Cardiac muscle cell (in vitro differentiated cells and primary cell): Measurements from ENCODE around the gene TBXAS1. TPM values are rescaled to one million over a fixed set of nuclear protein-coding genes. Genes with fewer than 3 reads are reported as not detected.
"Not testable (repeated sequence)": the region's sequence is repeated elsewhere in the genome, so short reads cannot be mapped to it uniquely, and the experiment has no call there.

Experiments
- DNase-seq, 2 donors: peaks; one replicate each; pipeline versions ENCODE4 v3.0.0 to v3.0.0-alpha.2; 2010 to 2017; ENCODE audit warnings: low read depth in 1 of 2, low spot score in 1 of 2
- H3K27ac ChIP-seq: fragments of 200-600 bp; sonication (generic); 2 replicates; pipeline ENCODE4 v1.5.1; 2016
- H3K27me3 ChIP-seq: fragments of 200-600 bp; sonication (generic); 2 replicates; pipeline ENCODE4 v1.6.0; 2016; ENCODE audit warnings: control low read depth
- H3K36me3 ChIP-seq: fragments of 200-600 bp; sonication (generic); 2 replicates; pipeline ENCODE4 v1.5.1; 2016; ENCODE audit warnings: control low read depth
- H3K4me1 ChIP-seq: fragments of 200-600 bp; sonication (generic); 2 replicates; pipeline ENCODE4 v1.8.1; 2017; ENCODE audit warnings: low read depth, mild to moderate bottlenecking, mixed run types
- H3K4me3 ChIP-seq: fragments of 200-600 bp; sonication (generic); 2 replicates; pipeline ENCODE4 v1.5.1; 2016; ENCODE audit warnings: mild to moderate bottlenecking
- H3K9me3 ChIP-seq: fragments of 200-600 bp; sonication (generic); 2 replicates; pipeline ENCODE4 v1.5.1; 2017; ENCODE audit warnings: low read depth, mild to moderate bottlenecking, control low read depth
- polyA plus RNA-seq: library from polyadenylated mRNA; unstranded; fragments of >200 nt; fragmentation: Nextera tagmentation; extraction: Ambion mirVana; gene quantifications from 2 replicates; pipeline ENCODE4 v1.2.1, GENCODE V29; 2016
- total RNA-seq: library from RNA; depleted of rRNA; stranded (reverse); fragments of >200 nt; gene quantifications from 2 replicates; pipeline ENCODE4 v1.2.3, GENCODE V29; 2016
- TF ChIP-seq, protein P1 (sequence below): IDR thresholded peaks from 2 replicates; pipeline ENCODE4 v1.5.1; 2012; ENCODE audit warnings: low read depth, mild to moderate bottlenecking, low read length

TBXAS1 gene
- total and polyA plus RNA-seq, 2 experiments from 2014 or later, result 0.83 to 6.2 TPM

DNA sequence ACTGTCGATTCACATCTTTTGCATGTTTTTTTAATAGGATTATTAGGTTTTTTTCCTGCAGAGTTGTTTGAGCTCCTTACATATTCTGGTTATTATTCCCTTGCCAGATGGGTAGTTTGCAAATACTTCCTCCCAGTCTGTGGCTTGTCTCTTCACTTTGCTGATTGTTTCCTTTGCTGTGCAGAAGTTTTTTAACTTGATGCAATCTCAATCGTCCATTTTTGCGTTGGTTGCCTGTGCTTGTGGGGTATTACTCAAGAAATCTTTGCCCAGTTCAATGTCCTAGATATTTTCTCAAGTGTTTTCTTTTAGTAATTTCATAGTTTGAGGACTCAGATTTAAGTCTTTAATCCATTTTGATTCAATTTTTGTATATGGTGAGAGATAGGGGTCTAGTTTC is 95.4 kb downstream of the TBXAS1 start:
- DNase-seq, result no peak
- H3K4me1 ChIP-seq, result peaks cover 11% of the 10 kb centered on the region
- no peaks in the 10 kb centered on the region for H3K27me3 ChIP-seq
- H3K27ac ChIP-seq, result no peak overlapping the region
- no peaks in the 10 kb centered on the region for H3K36me3 ChIP-seq
- TF ChIP-seq, protein P1, sequence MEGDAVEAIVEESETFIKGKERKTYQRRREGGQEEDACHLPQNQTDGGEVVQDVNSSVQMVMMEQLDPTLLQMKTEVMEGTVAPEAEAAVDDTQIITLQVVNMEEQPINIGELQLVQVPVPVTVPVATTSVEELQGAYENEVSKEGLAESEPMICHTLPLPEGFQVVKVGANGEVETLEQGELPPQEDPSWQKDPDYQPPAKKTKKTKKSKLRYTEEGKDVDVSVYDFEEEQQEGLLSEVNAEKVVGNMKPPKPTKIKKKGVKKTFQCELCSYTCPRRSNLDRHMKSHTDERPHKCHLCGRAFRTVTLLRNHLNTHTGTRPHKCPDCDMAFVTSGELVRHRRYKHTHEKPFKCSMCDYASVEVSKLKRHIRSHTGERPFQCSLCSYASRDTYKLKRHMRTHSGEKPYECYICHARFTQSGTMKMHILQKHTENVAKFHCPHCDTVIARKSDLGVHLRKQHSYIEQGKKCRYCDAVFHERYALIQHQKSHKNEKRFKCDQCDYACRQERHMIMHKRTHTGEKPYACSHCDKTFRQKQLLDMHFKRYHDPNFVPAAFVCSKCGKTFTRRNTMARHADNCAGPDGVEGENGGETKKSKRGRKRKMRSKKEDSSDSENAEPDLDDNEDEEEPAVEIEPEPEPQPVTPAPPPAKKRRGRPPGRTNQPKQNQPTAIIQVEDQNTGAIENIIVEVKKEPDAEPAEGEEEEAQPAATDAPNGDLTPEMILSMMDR, result no peak
- no peak overlapping the region for H3K4me3 ChIP-seq
- H3K9me3 ChIP-seq, result no peaks in the 10 kb centered on the region

DNA sequence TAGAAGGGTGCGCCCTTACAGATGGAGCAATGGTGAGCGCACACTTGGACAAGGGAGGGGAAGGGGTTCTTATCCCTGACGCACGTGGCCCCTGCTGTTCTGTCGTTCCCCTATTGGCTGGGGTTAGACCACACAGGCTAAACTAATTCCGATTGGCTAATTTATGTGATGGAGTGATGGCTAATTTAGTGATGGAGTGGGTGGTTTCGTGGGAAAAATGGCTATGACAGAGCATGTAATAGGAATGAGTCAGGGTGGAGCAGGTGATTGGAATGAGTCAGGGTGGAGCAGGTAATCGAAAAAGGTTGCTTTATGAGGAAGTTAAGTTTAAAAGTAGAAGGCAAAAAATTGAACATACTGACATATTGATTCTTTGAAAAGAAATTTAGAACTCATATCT is 100.2 kb downstream of the TBXAS1 start:
- not testable (repeated sequence) for H3K27ac ChIP-seq, H3K9me3 ChIP-seq, H3K4me1 ChIP-seq

DNA sequence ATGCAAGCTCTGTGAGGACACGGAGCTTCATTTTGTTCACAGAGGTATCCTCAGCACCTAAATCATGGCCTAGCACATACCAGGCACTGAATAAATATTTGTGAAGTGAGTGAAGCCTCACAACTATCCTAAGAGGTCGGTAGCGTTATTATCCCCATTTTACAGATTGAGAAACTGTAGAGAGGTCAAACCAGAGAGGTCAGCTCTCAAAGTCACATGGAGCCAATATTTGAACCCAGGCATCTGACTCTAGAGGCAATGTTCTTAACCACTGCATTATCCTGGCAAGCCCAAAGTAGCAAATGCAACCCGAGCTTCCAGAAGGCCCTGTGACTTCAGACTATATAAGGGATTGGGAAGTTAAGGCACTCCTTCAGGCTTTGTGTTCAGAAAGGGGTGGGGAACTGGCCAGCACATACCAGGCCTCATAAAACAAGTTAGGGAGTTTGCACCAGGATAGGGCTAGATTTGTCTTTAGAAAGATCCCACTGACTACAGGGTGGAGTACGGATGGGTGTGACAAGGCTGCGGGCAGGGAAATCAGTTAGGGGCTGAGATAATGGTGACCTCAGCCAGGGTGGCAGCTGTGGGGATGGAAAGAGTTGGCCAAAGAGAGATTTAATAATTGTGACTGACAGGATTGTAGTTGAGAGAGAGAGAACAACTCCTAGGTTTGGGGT is 101.4 kb downstream of the TBXAS1 start:
- TF ChIP-seq, protein P1, result no peak
- Histone ChIP-seq H3K4me1 (no peaks in the 10 kb centered on the region), H3K4me3 (no peak overlapping the region), H3K27me3 (no peaks in the 10 kb centered on the region), H3K27ac (no peak overlapping the region), H3K36me3 (no peaks in the 10 kb centered on the region), H3K9me3 (no peaks in the 10 kb centered on the region)
- DNase-seq, result no peak

More for the DNA sequence above, 100.2 kb downstream of the TBXAS1 start:
- H3K4me3 ChIP-seq, H3K36me3 ChIP-seq, DNase-seq, H3K27me3 ChIP-seq: not testable (repeated sequence)

DNA sequence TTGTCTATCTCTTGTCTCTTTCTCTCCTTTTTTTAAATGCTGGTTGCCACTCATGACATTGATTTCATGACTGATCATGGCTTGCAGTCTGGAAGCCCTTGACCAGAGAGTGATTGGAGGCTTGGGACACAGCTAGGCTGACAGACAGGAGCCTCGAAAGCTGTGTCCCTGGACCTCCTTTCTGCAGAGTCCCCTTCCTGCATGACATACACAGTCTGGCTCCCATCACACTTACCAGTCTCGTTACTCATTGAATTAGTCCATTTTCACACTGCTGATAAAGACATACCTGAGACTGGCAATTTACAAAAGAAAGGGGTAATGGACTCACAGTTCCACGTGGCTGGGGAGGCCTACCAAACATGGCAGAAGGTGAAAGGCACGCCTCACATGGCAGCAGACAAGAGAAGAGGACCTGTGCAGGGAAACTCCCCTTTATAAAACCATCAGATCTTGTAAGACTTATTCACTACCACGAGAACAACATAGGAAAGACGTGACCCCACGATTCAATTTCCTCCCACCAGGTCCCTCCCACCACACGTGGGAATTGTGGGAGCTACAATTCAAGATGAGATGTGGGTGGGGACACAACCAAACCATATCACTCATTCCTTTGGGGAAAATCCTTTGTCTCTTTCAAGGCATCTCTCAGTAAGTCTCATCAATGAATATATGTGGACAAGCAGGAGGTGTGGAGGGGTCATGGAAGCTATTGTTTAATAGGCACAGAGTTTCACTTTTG is 102.3 kb downstream of the TBXAS1 start:
- TF ChIP-seq, protein P1, result no peak
- no peak overlapping the region for H3K4me3 ChIP-seq
- no peak overlapping the region for H3K27ac ChIP-seq
- DNase-seq, result no peak
- H3K4me1 ChIP-seq, result no peaks in the 10 kb centered on the region
- no peaks in the 10 kb centered on the region for H3K9me3 ChIP-seq
- H3K36me3 ChIP-seq, result no peaks in the 10 kb centered on the region
- H3K27me3 ChIP-seq, result no peaks in the 10 kb centered on the region

DNA sequence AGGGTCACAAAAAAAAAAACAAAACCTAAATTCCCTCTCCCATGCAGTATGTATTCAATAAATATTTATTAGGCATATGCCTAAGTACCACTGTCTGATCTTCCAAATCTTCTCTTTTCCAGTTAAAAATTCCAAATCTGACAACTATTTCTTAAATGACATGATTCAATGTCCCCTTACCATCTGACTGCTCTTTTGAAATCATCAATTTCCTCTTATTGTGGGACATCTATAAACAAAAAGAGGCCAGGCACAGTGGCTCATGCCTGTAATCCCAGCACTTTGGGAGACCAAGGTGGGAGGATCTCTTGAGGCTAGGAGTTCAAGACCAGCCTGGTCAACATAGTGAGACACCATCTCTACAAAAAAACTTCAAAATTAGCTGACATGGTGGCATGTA is 103.5 kb downstream of the TBXAS1 start:
- no peak overlapping the region for H3K4me3 ChIP-seq
- TF ChIP-seq, protein P1, result no peak
- H3K36me3 ChIP-seq, result no peaks in the 10 kb centered on the region
- no peaks in the 10 kb centered on the region for H3K4me1 ChIP-seq
- no peak overlapping the region for H3K27ac ChIP-seq
- H3K27me3 ChIP-seq, result no peaks in the 10 kb centered on the region
- no peaks in the 10 kb centered on the region for H3K9me3 ChIP-seq
- no peak for DNase-seq

DNA sequence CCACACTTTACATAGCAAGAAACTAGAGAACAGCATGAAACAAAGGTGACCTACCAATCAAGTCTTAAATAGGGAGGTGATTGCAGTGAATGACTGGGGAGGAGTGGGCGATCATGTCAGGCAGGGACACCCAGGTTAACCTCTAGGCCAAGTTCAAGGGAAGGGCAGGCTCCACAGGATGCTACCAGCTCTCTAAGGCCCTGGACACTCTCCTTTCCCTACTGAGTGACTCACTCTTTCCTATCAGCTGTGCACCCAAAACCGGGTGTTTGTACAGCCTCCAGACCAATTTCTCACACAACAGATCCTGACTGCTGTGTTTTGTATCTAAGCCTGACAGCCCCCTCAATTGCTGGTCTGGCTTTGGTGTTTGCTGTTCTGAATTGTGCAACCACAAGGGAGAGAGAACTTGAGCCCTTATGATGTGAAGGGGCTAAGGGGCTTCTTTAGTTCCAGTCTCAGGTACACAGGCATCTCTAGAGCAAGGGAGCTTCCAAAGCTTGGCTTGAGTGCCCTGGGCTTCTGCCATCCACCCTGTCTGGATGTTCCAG is 107.8 kb downstream of the TBXAS1 start:
- H3K4me3 ChIP-seq, result no peak overlapping the region
- TF ChIP-seq, protein P1, result no peak
- peak in 1 of 2 donors; percentile 96 for DNase-seq
- no peaks in the 10 kb centered on the region for H3K4me1 ChIP-seq
- no peaks in the 10 kb centered on the region for H3K27me3 ChIP-seq
- H3K27ac ChIP-seq, result no peak overlapping the region
- no peaks in the 10 kb centered on the region for H3K9me3 ChIP-seq
- no peaks in the 10 kb centered on the region for H3K36me3 ChIP-seq
